Coronary artery (tissue), 2 donors: Measurements from ENCODE around the gene IFT22.
"Not testable (repeated sequence)": the region's sequence is repeated elsewhere in the genome, so short reads cannot be mapped to it uniquely, and the experiment has no call there.

Experiments
- DNase-seq: peaks from one replicate; pipeline ENCODE4 v3.0.0-alpha.2; 2017; ENCODE audit warnings: low spot score
- H3K27ac ChIP-seq, 2 donors: fragments of 200-600 bp; sonication (generic); one replicate each; pipeline ENCODE4 v1.5.1; 2016 to 2019
- H3K4me3 ChIP-seq: fragments of 200-600 bp; sonication (generic); 2 replicates; pipeline ENCODE4 v1.5.1; 2016; ENCODE audit warnings: mild to moderate bottlenecking, moderate library complexity
- CTCF ChIP-seq: fragments of 200-600 bp; sonication (generic); IDR thresholded peaks from one replicate; pipeline ENCODE4 v1.5.1; 2019; ENCODE audit warnings: antibody characterized with exemption

IFT22 gene

GRCh38 chr7:101265622-101266516, 55.7 kb downstream of the IFT22 start:
- no peak for DNase-seq

GRCh38 chr7:101264102-101264706, 57.4 kb downstream of the IFT22 start:
- not testable (repeated sequence) for DNase-seq, H3K4me3 ChIP-seq, H3K27ac ChIP-seq

More at GRCh38 chr7:101265622-101266516, 55.7 kb downstream of the IFT22 start:
- Histone ChIP-seq H3K27ac (no peak overlapping the region), H3K4me3 (no peak overlapping the region)
- TF ChIP-seq CTCF, result no peak
